Measurements from ENCODE around the gene SLC30A1.

- no peak for TF ChIP-seq CTCF (conservative IDR thresholded peaks at IDR 0.05; ENCODE audit: low read length)
- no peak for TF ChIP-seq EZH2phosphoT487 (IDR thresholded peaks at IDR 0.05; ENCODE audit: borderline replicate concordance)
Measured at GRCh38 chr1:211576717-211577116, 2.2 kb downstream of the SLC30A1 start.
